Lower lobe of right lung (tissue), 2 donors: ENCODE measurements around the gene CCDC170. TPM values are rescaled to one million over a fixed set of nuclear protein-coding genes. Genes with fewer than 3 reads are reported as not detected.
A peak's percentile ranks its signal among the peaks of the same experiment; 100 is the strongest.

Source experiments
- ATAC-seq, 2 donors: fragments of 200-7000 bp; cut with Tn5 transposase; one replicate each; pipeline ENCODE4 v1.9.1; 2020 to 2022; ENCODE audit warnings: mild to moderate bottlenecking in 2 of 2, moderate library complexity in 2 of 2
- DNase-seq: peaks from one replicate; pipeline ENCODE4 v3.0.0-alpha.2; 2020
- H3K27ac ChIP-seq: fragments of 200-600 bp; one replicate; pipeline ENCODE4 v1.8.0; 2022
- H3K27me3 ChIP-seq: fragments of 200-600 bp; one replicate; pipeline ENCODE4 v1.8.0; 2022; ENCODE audit warnings: low read depth
- H3K36me3 ChIP-seq: fragments of 200-600 bp; one replicate; pipeline ENCODE4 v1.8.0; 2022; ENCODE audit warnings: mild to moderate bottlenecking
- H3K4me1 ChIP-seq: fragments of 200-600 bp; one replicate; pipeline ENCODE4 v1.8.0; 2022
- H3K4me3 ChIP-seq: fragments of 200-600 bp; one replicate; pipeline ENCODE4 v1.8.0; 2022; ENCODE audit warnings: mild to moderate bottlenecking
- H3K9me3 ChIP-seq: fragments of 200-600 bp; one replicate; pipeline ENCODE4 v1.8.0; 2022
- intact Hi-C: fragments of 100-400 bp; cut with DNase I; formaldehyde crosslinking; loops from one replicate; pipeline ENCODE4 v1.11.0; 2022
- total RNA-seq: library from RNA; stranded (reverse); fragmentation: NEBNext Ultra II Directional; extraction: Animal tissue kit (Norgen Biotek cat#: 25700); gene quantifications from one replicate; pipeline ENCODE4 v1.2.1, GENCODE V29; 2021
- TF ChIP-seq, protein P1 (sequence below): fragments of 200-600 bp; IDR thresholded peaks from one replicate; pipeline ENCODE4 v1.8.0; 2022; ENCODE audit warnings: antibody characterized with exemption, mild to moderate bottlenecking
- donor health status: DM: no; HTN: yes; CAD: no; lungs with severe emphysema.

Gene CCDC170
- total RNA-seq, 1 donor from 2014 or later, result 5.4 TPM

DNA sequence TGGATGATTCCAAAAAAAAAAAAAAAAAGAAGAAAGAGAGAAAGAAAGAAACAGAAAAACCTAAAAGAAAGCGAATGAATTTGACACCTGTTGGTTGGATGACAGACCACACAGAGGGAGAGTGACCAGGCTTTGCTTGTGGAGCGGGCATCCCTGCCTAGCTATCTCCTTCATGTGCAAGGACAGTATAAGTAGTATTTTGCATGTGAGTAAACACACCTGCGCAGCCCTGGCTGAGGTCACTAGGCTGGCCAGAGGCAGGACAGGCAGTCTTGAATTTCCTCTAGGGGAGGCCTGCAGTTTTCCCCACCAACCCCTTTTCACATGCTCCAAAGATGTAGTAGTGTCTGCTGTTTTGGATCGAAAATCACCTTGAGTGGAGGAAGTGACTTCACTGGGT is 126.4 kb downstream of the CCDC170 start:
- H3K9me3 ChIP-seq, result no peaks in the 10 kb centered on the region
- no peak overlapping the region for H3K4me3 ChIP-seq
- intact Hi-C loops, result no loop called here
- H3K4me1 ChIP-seq, result no peaks in the 10 kb centered on the region
- H3K36me3 ChIP-seq, result no peaks in the 10 kb centered on the region
- ATAC-seq (no peak), DNase-seq (no peak)
- H3K27me3 ChIP-seq, result no peaks in the 10 kb centered on the region
- H3K27ac ChIP-seq, result no peak overlapping the region
- TF ChIP-seq, protein P1, sequence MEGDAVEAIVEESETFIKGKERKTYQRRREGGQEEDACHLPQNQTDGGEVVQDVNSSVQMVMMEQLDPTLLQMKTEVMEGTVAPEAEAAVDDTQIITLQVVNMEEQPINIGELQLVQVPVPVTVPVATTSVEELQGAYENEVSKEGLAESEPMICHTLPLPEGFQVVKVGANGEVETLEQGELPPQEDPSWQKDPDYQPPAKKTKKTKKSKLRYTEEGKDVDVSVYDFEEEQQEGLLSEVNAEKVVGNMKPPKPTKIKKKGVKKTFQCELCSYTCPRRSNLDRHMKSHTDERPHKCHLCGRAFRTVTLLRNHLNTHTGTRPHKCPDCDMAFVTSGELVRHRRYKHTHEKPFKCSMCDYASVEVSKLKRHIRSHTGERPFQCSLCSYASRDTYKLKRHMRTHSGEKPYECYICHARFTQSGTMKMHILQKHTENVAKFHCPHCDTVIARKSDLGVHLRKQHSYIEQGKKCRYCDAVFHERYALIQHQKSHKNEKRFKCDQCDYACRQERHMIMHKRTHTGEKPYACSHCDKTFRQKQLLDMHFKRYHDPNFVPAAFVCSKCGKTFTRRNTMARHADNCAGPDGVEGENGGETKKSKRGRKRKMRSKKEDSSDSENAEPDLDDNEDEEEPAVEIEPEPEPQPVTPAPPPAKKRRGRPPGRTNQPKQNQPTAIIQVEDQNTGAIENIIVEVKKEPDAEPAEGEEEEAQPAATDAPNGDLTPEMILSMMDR, result no peak

DNA sequence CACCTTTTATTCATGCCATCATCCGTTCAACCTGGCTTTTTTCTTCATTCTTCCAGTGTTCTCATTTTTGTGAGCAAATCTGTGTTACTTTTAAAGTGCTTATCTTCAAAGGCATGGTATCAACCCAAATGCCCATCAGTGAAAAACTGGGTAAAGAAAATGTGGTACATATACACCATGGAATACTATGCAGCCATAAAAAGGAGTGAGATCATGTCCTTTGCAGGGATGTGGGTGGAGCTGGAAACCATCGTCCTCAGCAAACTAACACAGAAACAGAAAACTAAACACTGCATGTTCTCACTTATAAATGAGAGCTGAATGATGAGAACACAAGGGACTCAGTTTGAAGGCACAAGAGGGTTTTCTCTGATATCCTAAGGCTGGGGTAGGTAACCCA is 130.3 kb downstream of the CCDC170 start:
- Histone ChIP-seq H3K9me3 (no peaks in the 10 kb centered on the region), H3K27ac (no peak overlapping the region), H3K4me3 (no peak overlapping the region), H3K4me1 (no peaks in the 10 kb centered on the region), H3K36me3 (no peaks in the 10 kb centered on the region), H3K27me3 (no peaks in the 10 kb centered on the region)
- TF ChIP-seq, protein P1, result no peak
- no peak for DNase-seq
- ATAC-seq, result no peak
- intact Hi-C loops, result no loop called here

DNA sequence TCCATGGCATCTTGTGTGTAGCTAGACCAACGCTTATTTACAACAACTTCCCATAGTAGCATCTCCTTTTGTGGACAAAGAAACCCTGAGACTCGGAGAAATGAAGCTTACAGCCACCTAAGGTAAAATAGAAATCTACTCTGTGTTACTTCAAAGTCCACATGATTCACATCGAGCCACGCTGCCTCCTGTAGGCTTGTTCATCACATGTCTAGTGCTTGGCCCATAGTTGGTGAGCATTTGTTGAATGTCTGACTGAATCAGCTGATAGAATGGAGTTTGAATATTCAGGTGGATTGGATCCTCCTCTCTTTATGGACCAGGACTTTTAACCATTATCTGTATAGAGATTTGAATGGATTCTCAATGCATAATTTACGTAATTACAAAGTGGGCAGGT is 130.7 kb downstream of the CCDC170 start:
- H3K9me3 ChIP-seq, result no peaks in the 10 kb centered on the region
- TF ChIP-seq, protein P1, result no peak
- no peak overlapping the region for H3K27ac ChIP-seq
- no peaks in the 10 kb centered on the region for H3K36me3 ChIP-seq
- DNase-seq, result no peak
- no peak overlapping the region for H3K4me3 ChIP-seq
- no peaks in the 10 kb centered on the region for H3K27me3 ChIP-seq
- no peaks in the 10 kb centered on the region for H3K4me1 ChIP-seq
- intact Hi-C loops, result no loop called here
- no peak for ATAC-seq

DNA sequence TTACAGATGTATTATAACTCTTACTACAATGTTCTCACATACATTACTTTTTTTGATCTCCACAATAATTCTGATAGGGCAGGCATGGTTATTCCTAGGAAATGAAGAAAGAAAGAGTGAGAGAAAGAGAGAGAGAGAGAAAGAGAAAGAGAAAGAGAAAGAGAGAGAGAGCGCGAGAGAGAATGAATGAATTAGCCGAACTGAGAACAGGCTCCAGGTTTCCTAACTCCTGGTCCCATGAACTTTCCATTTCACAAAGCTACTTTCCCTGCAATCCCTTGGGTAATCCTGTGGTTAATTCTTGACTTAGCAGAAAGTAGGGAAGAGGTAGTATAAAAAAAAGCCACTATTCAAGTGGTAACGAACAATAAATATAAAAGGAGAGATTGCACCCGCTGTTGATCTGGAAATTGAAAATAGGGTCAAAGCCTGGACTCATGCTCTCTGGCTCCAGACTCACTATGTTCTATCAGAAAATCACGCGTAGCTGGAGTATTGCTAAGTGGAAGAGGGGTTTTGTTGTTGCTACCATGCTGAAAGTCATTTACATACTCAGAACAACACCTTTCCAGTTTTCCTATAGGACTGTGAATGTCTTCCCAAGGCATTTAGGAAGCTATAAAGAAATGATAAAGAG is 131.2 kb downstream of the CCDC170 start:
- no peaks in the 10 kb centered on the region for H3K9me3 ChIP-seq
- no peak overlapping the region for H3K4me3 ChIP-seq
- no peaks in the 10 kb centered on the region for H3K36me3 ChIP-seq
- ATAC-seq (peak in 1 of 2 donors; percentile 24), DNase-seq (no peak)
- H3K27ac ChIP-seq, result no peak overlapping the region
- TF ChIP-seq, protein P1, result no peak
- H3K4me1 ChIP-seq, result no peaks in the 10 kb centered on the region
- intact Hi-C loops, result no loop called here
- no peaks in the 10 kb centered on the region for H3K27me3 ChIP-seq

DNA sequence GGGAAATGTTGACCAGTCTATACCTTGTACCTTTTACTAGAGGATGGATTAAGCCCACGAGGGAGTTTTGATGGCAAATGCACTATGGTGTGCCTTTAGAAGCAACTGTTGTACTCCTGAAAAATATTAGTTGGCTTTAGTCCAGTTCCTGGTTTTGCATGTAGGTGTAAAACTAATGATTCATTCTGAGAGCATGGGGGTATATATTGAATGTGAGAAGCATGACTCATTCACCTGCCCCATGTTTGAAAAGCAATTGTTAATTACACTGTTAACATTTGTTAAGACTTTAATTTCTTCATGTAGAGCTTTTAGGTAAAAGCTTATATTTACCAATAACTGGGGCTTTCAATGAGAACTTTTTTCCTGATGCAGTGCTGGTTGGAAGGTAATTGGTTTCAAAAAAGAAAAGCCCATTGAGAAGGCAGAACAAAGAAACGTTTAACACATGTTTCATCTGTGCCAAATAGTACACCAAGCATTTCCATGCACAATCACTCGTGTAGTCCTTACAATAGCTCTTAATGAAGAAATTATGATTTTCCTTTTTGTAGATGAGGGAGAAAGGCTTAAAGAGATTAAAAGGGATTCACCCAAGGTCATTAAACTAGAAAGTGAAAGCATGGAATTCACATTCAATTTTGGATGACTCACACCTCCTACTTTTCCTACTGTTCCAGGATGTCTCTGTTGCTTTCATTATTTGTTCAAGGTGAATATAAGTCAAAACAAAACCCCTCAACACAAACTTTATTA is 134.1 kb downstream of the CCDC170 start:
- TF ChIP-seq, protein P1, result no peak
- no peaks in the 10 kb centered on the region for H3K27me3 ChIP-seq
- no peak for ATAC-seq
- no peak overlapping the region for H3K4me3 ChIP-seq
- no peak overlapping the region for H3K27ac ChIP-seq
- no peaks in the 10 kb centered on the region for H3K36me3 ChIP-seq
- intact Hi-C loops, result no loop called here
- no peaks in the 10 kb centered on the region for H3K4me1 ChIP-seq
- H3K9me3 ChIP-seq, result no peaks in the 10 kb centered on the region
- no peak for DNase-seq
